ENCODE measurements around the gene DGKH. TPM values are rescaled to one million over a fixed set of nuclear protein-coding genes. Genes with fewer than 3 reads are reported as not detected.

DGKH gene
- 3.9 TPM for total RNA-seq

GRCh38 chr13:42048342-42048683, at the start of gene DGKH:
Gene DGKH (plus strand): TSS chr13:42048648. CDS start chr13:42048774, 126 bp downstream.
- Histone ChIP-seq H3K27me3 (ENCODE audit: insufficient read depth, low read length) (peaks cover 31% of the 10 kb centered on the region), H3K4me1 (ENCODE audit: insufficient read depth, low read length) (peaks cover 21% of the 10 kb centered on the region), H3K9me3 (ENCODE audit: low read depth, low read length) (no peaks in the 10 kb centered on the region), H3K4me3 (ENCODE audit: low read length) (peak within 1 kb of the TSS; percentile 61)

GRCh38 chr13:42000846-42001245, 47.6 kb upstream of the DGKH start:
- H3K4me3 ChIP-seq (ENCODE audit: low read length): no peak overlapping the region
- peaks cover 3% of the 10 kb centered on the region for H3K4me1 ChIP-seq (ENCODE audit: insufficient read depth, low read length)
- H3K9me3 ChIP-seq (ENCODE audit: low read depth, low read length): no peaks in the 10 kb centered on the region
- no peaks in the 10 kb centered on the region for H3K27me3 ChIP-seq (ENCODE audit: insufficient read depth, low read length)

- Histone ChIP-seq H3K4me1 (ENCODE audit: insufficient read depth, low read length) (no peaks in the 10 kb centered on the region), H3K4me3 (ENCODE audit: low read length) (no peak overlapping the region), H3K9me3 (ENCODE audit: low read depth, low read length) (no peaks in the 10 kb centered on the region), H3K27me3 (ENCODE audit: insufficient read depth, low read length) (no peaks in the 10 kb centered on the region)
Measured at GRCh38 chr13:42001580-42001979, 46.9 kb upstream of the DGKH start.

GRCh38 chr13:42002066-42002465, 46.4 kb upstream of the DGKH start:
- no peaks in the 10 kb centered on the region for H3K27me3 ChIP-seq (ENCODE audit: insufficient read depth, low read length)
- no peaks in the 10 kb centered on the region for H3K9me3 ChIP-seq (ENCODE audit: low read depth, low read length)
- no peaks in the 10 kb centered on the region for H3K4me1 ChIP-seq (ENCODE audit: insufficient read depth, low read length)
- H3K4me3 ChIP-seq (ENCODE audit: low read length): no peak overlapping the region

- no peak overlapping the region for H3K4me3 ChIP-seq (ENCODE audit: low read length)
- no peaks in the 10 kb centered on the region for H3K4me1 ChIP-seq (ENCODE audit: insufficient read depth, low read length)
- no peaks in the 10 kb centered on the region for H3K27me3 ChIP-seq (ENCODE audit: insufficient read depth, low read length)
- no peaks in the 10 kb centered on the region for H3K9me3 ChIP-seq (ENCODE audit: low read depth, low read length)
Measured at GRCh38 chr13:42007844-42008243, 40.6 kb upstream of the DGKH start.

- H3K9me3 ChIP-seq (ENCODE audit: low read depth, low read length): no peaks in the 10 kb centered on the region
- H3K4me3 ChIP-seq (ENCODE audit: low read length): no peak overlapping the region
- H3K4me1 ChIP-seq (ENCODE audit: insufficient read depth, low read length): no peaks in the 10 kb centered on the region
- no peaks in the 10 kb centered on the region for H3K27me3 ChIP-seq (ENCODE audit: insufficient read depth, low read length)
Measured at GRCh38 chr13:42009057-42009456, 39.4 kb upstream of the DGKH start.

GRCh38 chr13:42011601-42012350, 36.7 kb upstream of the DGKH start:
- no peaks in the 10 kb centered on the region for H3K4me1 ChIP-seq (ENCODE audit: insufficient read depth, low read length)
- no peaks in the 10 kb centered on the region for H3K9me3 ChIP-seq (ENCODE audit: low read depth, low read length)
- H3K27me3 ChIP-seq (ENCODE audit: insufficient read depth, low read length): no peaks in the 10 kb centered on the region
- H3K4me3 ChIP-seq (ENCODE audit: low read length): no peak overlapping the region

GRCh38 chr13:42014119-42014518, 34.3 kb upstream of the DGKH start:
- Histone ChIP-seq H3K9me3 (ENCODE audit: low read depth, low read length) (no peaks in the 10 kb centered on the region), H3K4me3 (ENCODE audit: low read length) (no peak overlapping the region), H3K27me3 (ENCODE audit: insufficient read depth, low read length) (no peaks in the 10 kb centered on the region), H3K4me1 (ENCODE audit: insufficient read depth, low read length) (no peaks in the 10 kb centered on the region)

- no peaks in the 10 kb centered on the region for H3K4me1 ChIP-seq (ENCODE audit: insufficient read depth, low read length)
- H3K27me3 ChIP-seq (ENCODE audit: insufficient read depth, low read length): no peaks in the 10 kb centered on the region
- no peaks in the 10 kb centered on the region for H3K9me3 ChIP-seq (ENCODE audit: low read depth, low read length)
- no peak overlapping the region for H3K4me3 ChIP-seq (ENCODE audit: low read length)
Measured at GRCh38 chr13:42017264-42017663, 31.2 kb upstream of the DGKH start.

- H3K9me3 ChIP-seq (ENCODE audit: low read depth, low read length): no peaks in the 10 kb centered on the region
- H3K4me3 ChIP-seq (ENCODE audit: low read length): no peak overlapping the region
- no peaks in the 10 kb centered on the region for H3K4me1 ChIP-seq (ENCODE audit: insufficient read depth, low read length)
- no peaks in the 10 kb centered on the region for H3K27me3 ChIP-seq (ENCODE audit: insufficient read depth, low read length)
Measured at GRCh38 chr13:42021851-42022250, 26.6 kb upstream of the DGKH start.

GRCh38 chr13:42022336-42022735, 26.1 kb upstream of the DGKH start:
- Histone ChIP-seq H3K4me1 (ENCODE audit: insufficient read depth, low read length) (no peaks in the 10 kb centered on the region), H3K4me3 (ENCODE audit: low read length) (no peak overlapping the region), H3K9me3 (ENCODE audit: low read depth, low read length) (no peaks in the 10 kb centered on the region)

GRCh38 chr13:42022796-42023493, 25.5 kb upstream of the DGKH start:
- no peaks in the 10 kb centered on the region for H3K4me1 ChIP-seq (ENCODE audit: insufficient read depth, low read length)
- H3K4me3 ChIP-seq (ENCODE audit: low read length): no peak overlapping the region
- H3K9me3 ChIP-seq (ENCODE audit: low read depth, low read length): no peaks in the 10 kb centered on the region
- no peaks in the 10 kb centered on the region for H3K27me3 ChIP-seq (ENCODE audit: insufficient read depth, low read length)

More at GRCh38 chr13:42022336-42022735, 26.1 kb upstream of the DGKH start:
- no peaks in the 10 kb centered on the region for H3K27me3 ChIP-seq (ENCODE audit: insufficient read depth, low read length)

GRCh38 chr13:42027286-42027685, 21.2 kb upstream of the DGKH start:
- Histone ChIP-seq H3K27me3 (ENCODE audit: insufficient read depth, low read length) (no peaks in the 10 kb centered on the region), H3K4me1 (ENCODE audit: insufficient read depth, low read length) (no peaks in the 10 kb centered on the region), H3K4me3 (ENCODE audit: low read length) (no peak overlapping the region), H3K9me3 (ENCODE audit: low read depth, low read length) (no peaks in the 10 kb centered on the region)

- no peaks in the 10 kb centered on the region for H3K9me3 ChIP-seq (ENCODE audit: low read depth, low read length)
- no peaks in the 10 kb centered on the region for H3K27me3 ChIP-seq (ENCODE audit: insufficient read depth, low read length)
- no peaks in the 10 kb centered on the region for H3K4me1 ChIP-seq (ENCODE audit: insufficient read depth, low read length)
- no peak overlapping the region for H3K4me3 ChIP-seq (ENCODE audit: low read length)
Measured at GRCh38 chr13:42028113-42028799, 20.2 kb upstream of the DGKH start.

- H3K9me3 ChIP-seq (ENCODE audit: low read depth, low read length): no peaks in the 10 kb centered on the region
- H3K4me1 ChIP-seq (ENCODE audit: insufficient read depth, low read length): peaks cover 10% of the 10 kb centered on the region
- H3K27me3 ChIP-seq (ENCODE audit: insufficient read depth, low read length): peaks cover 3% of the 10 kb centered on the region
- H3K4me3 ChIP-seq (ENCODE audit: low read length): no peak overlapping the region
Measured at GRCh38 chr13:42035905-42036521, 12.4 kb upstream of the DGKH start.

Measured in mononuclear cell (primary cell).